ENCODE data around the gene PEAR1.

- TF ChIP-seq CTCF (IDR thresholded peaks at IDR 0.05), result no peak
- TF ChIP-seq POLR2A (IDR thresholded peaks at IDR 0.05), result no peak
Measured at GRCh38 chr1:156959414-156959813, 65.9 kb downstream of the PEAR1 start.

All from ovary (tissue), 3 donors.